Fibroblast of the aortic adventitia (primary cell): ENCODE results near the gene POU2F3. TPM values are rescaled to one million over a fixed set of nuclear protein-coding genes. Genes with fewer than 3 reads are reported as not detected.

Experiments used
- DNase-seq: peaks from one replicate; pipeline ENCODE4 v3.0.0-alpha.2; 2010; ENCODE audit warnings: low read depth
- H3K4me3 ChIP-seq: 2 replicates; pipeline ENCODE4 v1.5.1; 2011; ENCODE audit warnings: low read depth, mild to moderate bottlenecking, control low read depth, low read length, moderate library complexity
- total RNA-seq: library from RNA; depleted of rRNA; stranded (reverse); fragments of >200 nt; gene quantifications from 2 replicates; pipeline ENCODE4 v1.2.3, GENCODE V29; 2012; ENCODE audit warnings: low replicate concordance
- TF ChIP-seq, protein P1 (sequence below): IDR thresholded peaks from 2 replicates; pipeline ENCODE4 v1.5.1; 2011; ENCODE audit warnings: mild to moderate bottlenecking, low read length, control low read depth, inconsistent platforms; ENCODE audit not compliant: insufficient read depth

The POU2F3 gene
- total RNA-seq, 1 donor = 0.36 TPM

GRCh38 chr11:120224972-120225909 lies 14.7 kb upstream of the POU2F3 start:
- H3K4me3 ChIP-seq = no peak overlapping the region
- TF ChIP-seq, protein P1, sequence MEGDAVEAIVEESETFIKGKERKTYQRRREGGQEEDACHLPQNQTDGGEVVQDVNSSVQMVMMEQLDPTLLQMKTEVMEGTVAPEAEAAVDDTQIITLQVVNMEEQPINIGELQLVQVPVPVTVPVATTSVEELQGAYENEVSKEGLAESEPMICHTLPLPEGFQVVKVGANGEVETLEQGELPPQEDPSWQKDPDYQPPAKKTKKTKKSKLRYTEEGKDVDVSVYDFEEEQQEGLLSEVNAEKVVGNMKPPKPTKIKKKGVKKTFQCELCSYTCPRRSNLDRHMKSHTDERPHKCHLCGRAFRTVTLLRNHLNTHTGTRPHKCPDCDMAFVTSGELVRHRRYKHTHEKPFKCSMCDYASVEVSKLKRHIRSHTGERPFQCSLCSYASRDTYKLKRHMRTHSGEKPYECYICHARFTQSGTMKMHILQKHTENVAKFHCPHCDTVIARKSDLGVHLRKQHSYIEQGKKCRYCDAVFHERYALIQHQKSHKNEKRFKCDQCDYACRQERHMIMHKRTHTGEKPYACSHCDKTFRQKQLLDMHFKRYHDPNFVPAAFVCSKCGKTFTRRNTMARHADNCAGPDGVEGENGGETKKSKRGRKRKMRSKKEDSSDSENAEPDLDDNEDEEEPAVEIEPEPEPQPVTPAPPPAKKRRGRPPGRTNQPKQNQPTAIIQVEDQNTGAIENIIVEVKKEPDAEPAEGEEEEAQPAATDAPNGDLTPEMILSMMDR = no peak
- DNase-seq = peak; percentile 30

DNA sequence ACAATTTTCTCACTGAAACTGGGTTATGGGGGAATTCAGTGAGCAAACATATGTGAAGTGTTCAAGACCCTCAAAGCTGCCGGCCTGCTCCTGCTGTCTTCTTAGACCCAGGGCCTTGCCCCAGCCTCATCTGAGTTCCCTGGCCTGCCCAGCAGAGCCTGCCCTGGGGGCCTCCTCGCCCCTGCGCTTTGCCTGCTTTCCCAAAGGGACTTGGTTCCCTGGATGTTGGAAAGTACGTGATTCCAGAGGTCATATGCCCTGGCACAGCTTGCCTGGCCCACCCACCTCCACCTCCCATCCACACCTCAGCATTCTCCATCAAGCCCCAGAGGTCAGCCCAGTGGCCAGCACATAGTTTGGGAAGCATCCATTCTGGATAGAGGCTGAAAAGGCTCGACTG lies 13.7 kb upstream of the POU2F3 start:
- DNase-seq = no peak
- TF ChIP-seq, protein P1 = no peak
- no peak overlapping the region for H3K4me3 ChIP-seq

DNA sequence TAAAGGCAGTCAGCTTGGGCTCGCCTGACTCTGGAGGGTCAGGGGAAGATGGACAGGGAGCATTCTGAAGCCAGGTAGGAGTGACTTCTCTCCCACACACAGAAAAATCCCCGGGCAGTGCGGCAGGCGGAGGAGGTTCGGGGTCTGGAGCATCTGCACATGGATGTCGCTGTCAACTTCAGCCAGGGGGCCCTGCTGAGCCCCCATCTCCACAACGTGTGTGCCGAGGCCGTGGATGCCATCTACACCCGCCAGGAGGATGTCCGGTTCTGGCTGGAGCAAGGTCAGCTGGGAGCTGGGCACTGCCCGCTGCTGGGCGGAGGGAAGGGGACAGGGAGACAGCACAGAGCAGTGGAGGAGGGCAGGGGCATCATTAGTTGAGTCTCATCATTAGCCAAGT lies 13.2 kb upstream of the POU2F3 start:
- H3K4me3 ChIP-seq = no peak overlapping the region
- TF ChIP-seq, protein P1 = no peak
- DNase-seq = no peak

- TF ChIP-seq, protein P1 = no peak
- DNase-seq = no peak
- H3K4me3 ChIP-seq = no peak overlapping the region
These were observed 12.6 kb upstream of the POU2F3 start for GRCh38 chr11:120227228-120227852.

DNA sequence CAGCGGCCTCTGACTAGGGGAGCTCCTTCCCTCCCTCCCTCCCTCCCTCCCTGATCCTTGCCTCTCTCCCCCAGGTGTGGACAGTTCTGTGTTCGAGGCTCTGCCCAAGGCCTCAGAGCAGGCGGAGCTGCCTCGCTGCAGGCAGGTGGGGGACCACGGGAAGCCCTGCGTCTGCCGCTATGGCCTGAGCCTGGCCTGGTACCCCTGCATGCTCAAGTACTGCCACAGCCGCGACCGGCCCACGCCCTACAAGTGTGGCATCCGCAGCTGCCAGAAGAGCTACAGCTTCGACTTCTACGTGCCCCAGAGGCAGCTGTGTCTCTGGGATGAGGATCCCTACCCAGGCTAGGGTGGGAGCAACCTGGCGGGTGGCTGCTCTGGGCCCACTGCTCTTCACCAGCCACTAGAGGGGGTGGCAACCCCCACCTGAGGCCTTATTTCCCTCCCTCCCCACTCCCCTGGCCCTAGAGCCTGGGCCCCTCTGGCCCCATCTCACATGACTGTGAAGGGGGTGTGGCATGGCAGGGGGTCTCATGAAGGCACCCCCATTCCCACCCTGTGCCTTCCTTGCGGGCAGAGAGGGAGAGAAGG lies 11.1 kb upstream of the POU2F3 start:
- no peak for DNase-seq
- TF ChIP-seq, protein P1 = peak; percentile 10
- H3K4me3 ChIP-seq = no peak overlapping the region

GRCh38 chr11:120229451-120230424 lies 10.2 kb upstream of the POU2F3 start:
- DNase-seq = peak; percentile 51
- H3K4me3 ChIP-seq = no peak overlapping the region
- TF ChIP-seq, protein P1 = peak; percentile 67
